PC-3 (cell line): Measurements from ENCODE around the gene DNAAF1. TPM values are rescaled to one million over a fixed set of nuclear protein-coding genes. Genes with fewer than 3 reads are reported as not detected.

Source experiments
- ATAC-seq: fragments of 200-7000 bp; cut with Tn5 transposase; 2 replicates; pipeline ENCODE4 v1.9.1; 2020; ENCODE audit warnings: mild to moderate bottlenecking, moderate library complexity
- BruUV-seq: library from RNA; stranded (reverse); fragments of 400-500 nt; replicated peaks from 2 replicates; lab custom pipeline; 2021; lab: Mats Ljungman, UMichigan
- CTCF ChIA-PET: fragments of 300-600 bp; sonication (Branson Sonifier 250); formaldehyde crosslinking; loops from one replicate; lab custom pipeline; 2022; ENCODE audit warnings: antibody characterized with exemption; lab: Charles Lee
- POLR2A ChIA-PET: fragments of 300-600 bp; sonication (Branson Sonifier 250); formaldehyde crosslinking; loops from one replicate; lab custom pipeline; 2022; ENCODE audit warnings: antibody characterized with exemption; ENCODE audit not compliant: unreplicated experiment; lab: Charles Lee
- DNase-seq: peaks from one replicate; pipeline ENCODE4 v3.0.0-alpha.2; 2015
- H2AFZ ChIP-seq: fragments of 300-600 bp; sonication (generic); 2 replicates; pipeline ENCODE4 v1.6.0; 2016; ENCODE audit warnings: antibody characterized with exemption, low read length
- H3F3A ChIP-seq: fragments of 300-600 bp; sonication (generic); one replicate; pipeline ENCODE4 v1.6.0; 2017; ENCODE audit warnings: antibody characterized with exemption, low read length, control low read depth, mild to moderate bottlenecking; ENCODE audit not compliant: unreplicated experiment
- H3K27ac ChIP-seq: fragments of 300-600 bp; sonication (generic); 2 replicates; pipeline ENCODE4 v1.5.1; 2016; ENCODE audit warnings: mild to moderate bottlenecking, low read length
- H3K27me3 ChIP-seq: fragments of 300-600 bp; sonication (generic); 2 replicates; pipeline ENCODE4 v1.6.1; 2016; ENCODE audit warnings: low read length, mixed read lengths
- H3K36me3 ChIP-seq: fragments of 300-600 bp; sonication (generic); 2 replicates; pipeline ENCODE4 v1.6.1; 2016; ENCODE audit warnings: low read depth, mixed run types, low read length, mixed read lengths
- H3K4me1 ChIP-seq: fragments of 300-600 bp; sonication (generic); 2 replicates; pipeline ENCODE4 v1.5.1; 2016; ENCODE audit warnings: low read length; ENCODE audit not compliant: insufficient read depth
- H3K4me2 ChIP-seq: fragments of 300-600 bp; sonication (generic); 2 replicates; pipeline ENCODE4 v1.6.0; 2016; ENCODE audit warnings: low read length
- H3K4me3 ChIP-seq: fragments of 300-600 bp; sonication (generic); 2 replicates; pipeline ENCODE4 v1.5.1; 2016; ENCODE audit warnings: mild to moderate bottlenecking, low read length, mixed read lengths
- H3K79me2 ChIP-seq: fragments of 300-600 bp; sonication (generic); 2 replicates; pipeline ENCODE4 v1.6.1; 2017; ENCODE audit warnings: low read length, mixed read lengths
- H3K9ac ChIP-seq: fragments of 300-600 bp; sonication (generic); 2 replicates; pipeline ENCODE4 v1.6.0; 2016; ENCODE audit warnings: mild to moderate bottlenecking, low read length
- H3K9me2 ChIP-seq: fragments of 300-600 bp; sonication (generic); replicated peaks from 2 replicates; pipeline ENCODE4 v1.6.1; 2016; ENCODE audit warnings: mixed run types, low read length, mixed read lengths
- H3K9me3 ChIP-seq: fragments of 300-600 bp; sonication (generic); 2 replicates; pipeline ENCODE4 v1.6.1; 2016; ENCODE audit warnings: low read length, mixed read lengths
- H4K20me1 ChIP-seq: fragments of 300-600 bp; sonication (generic); 2 replicates; pipeline ENCODE4 v1.6.1; 2016; ENCODE audit warnings: low read length, mixed read lengths
- EZH2 ChIP-seq: fragments of 300-600 bp; sonication (generic); IDR thresholded peaks from one replicate; pipeline ENCODE4 v1.6.1; 2017; ENCODE audit warnings: antibody characterized with exemption, mild to moderate bottlenecking, low read length; ENCODE audit not compliant: unreplicated experiment
- EZH2phosphoT487 ChIP-seq: fragments of 300-600 bp; sonication (generic); IDR thresholded peaks from 2 replicates; pipeline ENCODE4 v1.6.1; 2018; ENCODE audit warnings: mild to moderate bottlenecking, antibody characterized with exemption, low read length, borderline replicate concordance
- intact Hi-C: fragments of 100-400 bp; cut with micrococcal nuclease; formaldehyde crosslinking; loops from 2 replicates; pipeline ENCODE4 v1.9.0; 2023
- total RNA-seq: library from RNA; depleted of rRNA; stranded (reverse); fragments of >200 nt; gene quantifications from 2 replicates; pipeline ENCODE4 v1.2.3, GENCODE V29; 2014
- TF ChIP-seq, protein P1 (sequence below): fragments of 300-600 bp; sonication (generic); conservative IDR thresholded peaks from 2 replicates; pipeline ENCODE4 v1.5.1; 2017; ENCODE audit warnings: antibody characterized with exemption, low read depth, mild to moderate bottlenecking, low read length

DNAAF1 gene
- total RNA-seq, 1 experiment from 2014 or later: not detected

DNA sequence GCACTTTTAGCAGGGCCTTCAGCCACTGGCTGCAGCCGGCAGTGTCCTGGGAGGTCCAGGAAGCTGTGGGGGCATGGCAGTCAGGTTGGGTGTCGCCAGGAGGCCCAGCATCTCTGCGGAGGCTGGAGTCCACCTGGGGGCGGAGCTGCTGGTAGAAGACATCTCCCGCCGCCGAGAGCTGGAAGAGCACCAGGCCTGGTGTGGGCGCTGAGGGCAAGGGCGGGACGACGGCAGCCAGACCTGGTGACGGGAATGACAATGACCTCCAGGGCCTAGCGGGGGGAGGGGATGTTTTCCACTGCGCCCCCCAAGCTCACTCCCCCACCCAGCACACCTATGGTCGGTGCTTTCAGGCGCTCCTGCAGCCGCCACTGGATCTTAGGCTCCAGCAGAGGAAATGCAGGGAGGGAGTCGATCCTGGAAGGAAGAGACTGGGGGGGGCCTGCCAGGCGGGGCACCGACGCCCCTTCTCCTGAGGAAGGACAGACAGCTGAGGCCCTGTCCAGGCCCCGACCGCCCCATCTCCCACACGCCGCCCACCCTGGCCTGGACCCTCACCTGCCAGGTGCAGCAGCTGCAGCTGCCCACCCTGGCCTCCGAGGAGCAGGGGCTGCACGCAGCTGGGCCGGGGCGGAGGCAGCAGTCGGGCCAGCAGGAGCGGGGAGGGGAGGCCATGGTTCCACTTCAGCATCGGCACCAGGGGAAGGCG lies 34.7 kb downstream of the DNAAF1 start:
- CTCF ChIA-PET: no interaction called here

DNA sequence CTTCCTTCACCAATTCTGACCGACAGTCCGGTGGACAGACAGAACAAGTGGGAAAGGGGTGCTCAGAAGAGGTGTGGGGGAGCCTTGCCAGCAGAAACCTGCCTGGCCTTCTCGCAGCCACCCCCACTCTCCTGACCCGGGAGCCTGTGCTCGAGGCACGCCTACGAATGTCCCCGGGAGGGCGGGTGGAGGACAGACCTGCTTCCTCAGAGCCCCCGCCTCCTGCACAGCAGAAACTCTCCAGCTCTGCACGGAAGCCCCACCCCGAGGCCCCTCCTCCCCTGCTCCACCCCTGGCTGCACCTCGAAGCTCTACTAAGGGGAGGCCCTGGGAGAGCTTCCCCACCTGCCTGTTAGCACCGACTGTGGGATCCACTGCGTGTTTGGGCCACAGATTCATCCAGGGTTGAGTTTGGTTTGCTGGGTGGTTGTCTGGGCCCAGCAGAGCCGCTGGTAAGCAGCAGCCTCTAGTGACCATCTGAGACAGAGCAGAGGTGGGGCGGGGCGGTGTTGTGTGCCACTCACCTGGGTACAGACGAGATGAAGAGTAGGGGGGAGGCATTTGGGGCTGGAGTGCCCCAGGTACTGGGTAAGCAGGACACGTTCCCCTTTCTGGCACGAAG lies 35.5 kb downstream of the DNAAF1 start:
- H3K4me3 ChIP-seq: no peak overlapping the region

More for the DNA sequence above, 34.7 kb downstream of the DNAAF1 start:
- no peaks in the 10 kb centered on the region for H3K9me2 ChIP-seq
- no peaks in the 10 kb centered on the region for H3F3A ChIP-seq
- H3K4me3 ChIP-seq: no peak overlapping the region
- peaks cover 8% of the 10 kb centered on the region for H3K79me2 ChIP-seq
- ATAC-seq (no peak), DNase-seq (no peak)
- H3K9me3 ChIP-seq: no peaks in the 10 kb centered on the region
- no TSS peak for BruUV-seq
- no peaks in the 10 kb centered on the region; the same call in 1 of the 2 replicates for H3K36me3 ChIP-seq
- no peak overlapping the region for H3K4me2 ChIP-seq
- no peaks in the 10 kb centered on the region for H3K27me3 ChIP-seq
- no peak overlapping the region for H2AFZ ChIP-seq
- POLR2A ChIA-PET: interaction anchor here (0.6 kb wide), 1 partner anchor 42 kb away, joined by 4 read pairs; no protein-coding TSS in a partner anchor
- intact Hi-C loops: loop anchor here (5.0 kb wide), 1 partner anchor 222 kb away; no protein-coding TSS in a partner anchor
- TF ChIP-seq, protein P1, sequence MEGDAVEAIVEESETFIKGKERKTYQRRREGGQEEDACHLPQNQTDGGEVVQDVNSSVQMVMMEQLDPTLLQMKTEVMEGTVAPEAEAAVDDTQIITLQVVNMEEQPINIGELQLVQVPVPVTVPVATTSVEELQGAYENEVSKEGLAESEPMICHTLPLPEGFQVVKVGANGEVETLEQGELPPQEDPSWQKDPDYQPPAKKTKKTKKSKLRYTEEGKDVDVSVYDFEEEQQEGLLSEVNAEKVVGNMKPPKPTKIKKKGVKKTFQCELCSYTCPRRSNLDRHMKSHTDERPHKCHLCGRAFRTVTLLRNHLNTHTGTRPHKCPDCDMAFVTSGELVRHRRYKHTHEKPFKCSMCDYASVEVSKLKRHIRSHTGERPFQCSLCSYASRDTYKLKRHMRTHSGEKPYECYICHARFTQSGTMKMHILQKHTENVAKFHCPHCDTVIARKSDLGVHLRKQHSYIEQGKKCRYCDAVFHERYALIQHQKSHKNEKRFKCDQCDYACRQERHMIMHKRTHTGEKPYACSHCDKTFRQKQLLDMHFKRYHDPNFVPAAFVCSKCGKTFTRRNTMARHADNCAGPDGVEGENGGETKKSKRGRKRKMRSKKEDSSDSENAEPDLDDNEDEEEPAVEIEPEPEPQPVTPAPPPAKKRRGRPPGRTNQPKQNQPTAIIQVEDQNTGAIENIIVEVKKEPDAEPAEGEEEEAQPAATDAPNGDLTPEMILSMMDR: no peak
- no peak for TF ChIP-seq EZH2
- TF ChIP-seq EZH2phosphoT487: no peak
- no peak overlapping the region for H3K9ac ChIP-seq
- H4K20me1 ChIP-seq: no peaks in the 10 kb centered on the region
- peaks cover 20% of the 10 kb centered on the region for H3K4me1 ChIP-seq
- no peak overlapping the region for H3K27ac ChIP-seq

More for the DNA sequence above, 35.5 kb downstream of the DNAAF1 start:
- Histone ChIP-seq H3F3A (no peaks in the 10 kb centered on the region), H3K27me3 (no peaks in the 10 kb centered on the region), H2AFZ (no peak overlapping the region), H3K4me1 (peaks cover 20% of the 10 kb centered on the region), H3K9me2 (no peaks in the 10 kb centered on the region), H4K20me1 (no peaks in the 10 kb centered on the region), H3K79me2 (peaks cover 16% of the 10 kb centered on the region), H3K9me3 (no peaks in the 10 kb centered on the region), H3K9ac (no peak overlapping the region), H3K36me3 (no peaks in the 10 kb centered on the region; the same call in 1 of the 2 replicates), H3K27ac (no peak overlapping the region), H3K4me2 (no peak overlapping the region)
- no TSS peak for BruUV-seq
- no peak for ATAC-seq
- POLR2A ChIA-PET: no interaction called here
- CTCF ChIA-PET: no interaction called here
- TF ChIP-seq EZH2phosphoT487: no peak
- TF ChIP-seq, protein P1: no peak
- TF ChIP-seq EZH2: no peak
- intact Hi-C loops: no loop called here
- no peak for DNase-seq
